ENCODE data around the gene CANX.

Gene CANX

GRCh38 chr5:179780362-179780761 lies 81.6 kb downstream of the CANX start:
- DNase-seq = no peak

All from DMS79 (cell line).